ENCODE data around the gene ADAMTSL5. TPM values are rescaled to one million over a fixed set of nuclear protein-coding genes. Genes with fewer than 3 reads are reported as not detected.

ADAMTSL5 gene
- total RNA-seq, 2 donors from 2014 or later = 18.9 to 25.0 TPM

- no peak for ATAC-seq
- intact Hi-C loops (cut with DNase I) = no loop called here
- DNase-seq = no peak
Measured at GRCh38 chr19:1516395-1516753, 3.6 kb upstream of the ADAMTSL5 start.

- intact Hi-C loops (cut with DNase I) = no loop called here
- ATAC-seq (no peak), DNase-seq (no peak)
Measured at GRCh38 chr19:1514986-1515721, 2.3 kb upstream of the ADAMTSL5 start.

DNA sequence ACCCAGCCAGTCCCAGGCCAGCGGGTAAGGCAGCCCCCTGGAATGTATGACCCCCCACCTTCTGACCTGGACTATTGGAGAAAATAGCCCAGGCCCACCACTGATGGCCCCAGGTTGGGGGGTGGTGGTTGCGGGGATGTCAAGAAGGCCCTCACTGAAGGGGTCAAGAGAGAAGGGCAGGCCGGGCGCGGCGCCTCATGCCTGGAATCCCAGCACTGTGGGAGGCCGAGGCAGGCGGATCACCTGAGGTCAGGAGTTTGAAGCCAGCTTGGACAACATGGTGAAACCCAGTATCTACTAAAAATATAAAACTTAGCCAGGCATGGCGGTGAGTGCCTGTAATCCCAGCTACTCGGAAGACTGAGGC lies 1.5 kb upstream of the ADAMTSL5 start:
- DNase-seq = no peak
- no peak for ATAC-seq
- intact Hi-C loops (cut with DNase I) = no loop called here

DNA sequence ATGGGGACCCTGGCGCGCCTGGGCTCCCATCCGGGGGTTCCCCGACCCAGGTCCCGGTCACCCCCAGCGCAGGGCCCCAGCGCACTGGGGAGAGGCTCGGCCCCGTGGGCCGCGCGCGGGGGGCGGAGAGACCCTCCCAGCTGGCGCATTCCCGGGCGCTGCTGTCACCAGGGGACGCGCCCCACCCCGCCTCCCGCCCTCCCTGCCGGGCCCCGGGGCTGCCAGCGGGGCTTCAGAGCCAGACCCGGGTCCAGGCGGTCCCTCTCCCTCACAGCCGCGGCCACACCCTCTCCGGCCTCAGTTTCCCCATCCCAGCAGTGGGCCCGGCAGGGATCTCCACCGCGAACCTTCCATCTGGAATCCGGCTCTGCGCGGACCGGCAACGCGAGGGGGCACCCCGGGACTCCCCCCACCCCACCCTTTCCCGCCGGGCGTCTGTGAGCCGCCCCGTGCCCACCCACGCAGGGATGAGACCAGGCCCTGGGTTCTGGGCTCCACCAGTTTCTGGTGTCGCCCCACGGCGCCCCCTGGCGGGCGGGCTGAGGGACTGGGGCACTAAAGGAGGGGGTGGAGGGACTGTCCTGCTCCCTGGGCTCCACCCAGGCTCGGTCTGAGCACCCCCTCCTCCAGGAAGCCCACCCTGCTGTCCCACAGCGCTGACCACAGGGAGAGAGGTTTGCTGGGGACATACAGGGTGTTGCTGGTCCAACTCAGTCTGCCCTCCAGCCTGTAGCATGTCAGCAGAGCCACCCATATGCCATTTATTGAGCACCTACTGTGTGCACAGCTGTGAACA lies 878 bp upstream of the ADAMTSL5 start:
- intact Hi-C loops (cut with DNase I) = no loop called here
- DNase-seq (peak; percentile 53), ATAC-seq (peak; percentile 45 to 62)

- intact Hi-C loops (cut with DNase I) = no loop called here
- no peak for ATAC-seq
- DNase-seq = no peak
Measured at GRCh38 chr19:1511318-1512317, 1.2 kb downstream of the ADAMTSL5 start.

DNA sequence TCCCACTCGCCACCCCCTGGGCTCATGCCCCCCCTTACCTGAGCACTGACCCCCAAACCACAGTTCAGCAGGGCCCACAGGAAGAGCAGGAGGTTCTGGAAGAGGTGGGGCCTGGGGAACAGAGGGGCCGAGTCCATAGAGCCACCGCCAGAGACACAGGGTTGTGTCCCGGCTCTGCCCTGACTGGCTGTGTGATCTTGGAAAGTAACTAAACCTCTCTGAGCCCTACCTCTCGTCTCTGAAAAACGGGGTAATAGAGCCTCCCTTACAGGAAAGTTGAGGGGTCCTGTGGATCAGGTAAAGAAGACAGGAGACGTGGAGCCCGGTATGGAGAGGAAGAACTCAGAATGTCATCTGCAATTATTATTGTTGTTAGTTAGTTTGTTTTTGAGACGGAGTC lies 2.0 kb downstream of the ADAMTSL5 start:
- intact Hi-C loops (cut with DNase I) = no loop called here
- no peak for DNase-seq
- no peak for ATAC-seq

- ATAC-seq (no peak), DNase-seq (no peak)
- intact Hi-C loops (cut with DNase I) = no loop called here
Measured at GRCh38 chr19:1510442-1510806, 2.4 kb downstream of the ADAMTSL5 start.

- ATAC-seq (no peak), DNase-seq (peak; percentile 12)
- intact Hi-C loops (cut with DNase I) = no loop called here
Measured at GRCh38 chr19:1509602-1510441, 3.0 kb downstream of the ADAMTSL5 start.

GRCh38 chr19:1508507-1508856 lies 4.3 kb downstream of the ADAMTSL5 start:
- ATAC-seq = no peak
- DNase-seq = no peak
- intact Hi-C loops (cut with DNase I) = no loop called here

- peak; percentile 91 to 93 for ATAC-seq
- intact Hi-C loops (cut with DNase I) = no loop called here
- DNase-seq = peak; percentile 95
Measured at GRCh38 chr19:1507763-1508506, 4.9 kb downstream of the ADAMTSL5 start.

DNA sequence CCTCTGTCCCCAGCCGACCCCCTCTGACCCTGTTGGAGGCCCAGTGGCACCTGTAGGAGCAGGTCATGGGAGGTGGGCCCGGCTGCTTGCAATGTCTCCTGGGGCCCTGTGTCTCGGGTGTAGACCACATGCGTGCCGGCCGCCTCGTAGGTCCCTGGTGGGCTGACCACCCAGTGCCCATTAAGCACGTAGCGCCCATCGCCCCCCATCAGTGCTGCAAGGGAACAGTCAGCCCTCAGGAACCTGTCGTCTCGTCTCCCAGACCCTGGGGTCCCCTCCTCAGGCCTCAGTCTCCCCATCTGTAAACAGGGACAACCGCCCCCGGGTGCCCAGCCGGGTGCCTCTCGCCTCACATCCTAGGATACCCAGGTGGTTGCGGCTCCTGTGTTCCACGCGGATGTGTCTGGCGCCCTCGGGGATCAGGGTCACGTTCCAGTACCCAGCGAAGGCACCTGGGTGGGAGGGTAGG lies 5.6 kb downstream of the ADAMTSL5 start:
- DNase-seq = no peak
- intact Hi-C loops (cut with DNase I) = no loop called here
- no peak for ATAC-seq

DNA sequence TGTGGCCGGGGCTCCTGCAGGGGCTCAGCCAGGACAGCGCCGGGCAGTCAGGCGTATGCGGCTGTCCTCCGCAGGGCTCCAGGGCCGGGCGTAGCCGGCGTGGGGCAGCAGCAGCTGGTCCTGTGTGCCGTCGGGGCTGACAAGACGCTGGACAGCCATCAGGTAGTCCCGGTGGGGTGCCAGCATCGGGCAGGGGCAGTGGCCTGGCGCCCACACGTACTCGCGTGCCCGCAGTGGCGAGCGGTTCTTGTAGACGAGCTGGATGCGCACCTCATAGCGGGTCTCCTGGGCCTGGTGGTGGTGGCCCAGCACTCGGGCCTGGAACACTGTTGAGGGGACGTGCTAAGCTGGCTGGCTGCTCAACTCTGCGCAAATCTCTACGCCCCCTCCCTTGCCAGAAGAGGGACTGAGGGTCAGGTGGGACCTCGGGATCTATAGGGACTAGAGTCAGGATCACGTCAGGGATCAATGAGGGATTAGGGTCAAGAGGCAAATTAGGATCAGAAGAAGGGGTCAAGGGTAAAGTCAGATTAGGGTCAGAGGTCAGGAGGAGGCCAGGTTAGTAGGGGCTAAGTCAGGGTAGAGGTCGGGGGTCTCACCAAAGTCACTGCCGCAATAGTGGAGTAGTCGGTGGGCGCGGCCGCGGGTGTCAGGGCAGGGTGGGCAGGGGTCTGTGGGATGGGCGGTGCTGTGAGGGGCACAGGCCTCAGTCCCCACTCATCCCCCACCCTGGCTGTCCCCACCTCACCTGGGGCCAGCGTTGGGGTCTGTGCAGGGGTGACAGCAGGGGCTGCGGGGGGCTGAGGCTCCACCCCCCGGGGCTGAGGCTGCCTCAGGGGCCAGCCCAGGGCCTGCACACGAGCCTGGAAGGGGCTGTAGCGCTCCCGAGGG lies 6.6 kb downstream of the ADAMTSL5 start:
- intact Hi-C loops (cut with DNase I) = no loop called here
- no peak for ATAC-seq
- no peak for DNase-seq

GRCh38 chr19:1505012-1505411 lies 7.8 kb downstream of the ADAMTSL5 start:
- ATAC-seq = no peak
- intact Hi-C loops (cut with DNase I) = no loop called here
- no peak for DNase-seq

DNA sequence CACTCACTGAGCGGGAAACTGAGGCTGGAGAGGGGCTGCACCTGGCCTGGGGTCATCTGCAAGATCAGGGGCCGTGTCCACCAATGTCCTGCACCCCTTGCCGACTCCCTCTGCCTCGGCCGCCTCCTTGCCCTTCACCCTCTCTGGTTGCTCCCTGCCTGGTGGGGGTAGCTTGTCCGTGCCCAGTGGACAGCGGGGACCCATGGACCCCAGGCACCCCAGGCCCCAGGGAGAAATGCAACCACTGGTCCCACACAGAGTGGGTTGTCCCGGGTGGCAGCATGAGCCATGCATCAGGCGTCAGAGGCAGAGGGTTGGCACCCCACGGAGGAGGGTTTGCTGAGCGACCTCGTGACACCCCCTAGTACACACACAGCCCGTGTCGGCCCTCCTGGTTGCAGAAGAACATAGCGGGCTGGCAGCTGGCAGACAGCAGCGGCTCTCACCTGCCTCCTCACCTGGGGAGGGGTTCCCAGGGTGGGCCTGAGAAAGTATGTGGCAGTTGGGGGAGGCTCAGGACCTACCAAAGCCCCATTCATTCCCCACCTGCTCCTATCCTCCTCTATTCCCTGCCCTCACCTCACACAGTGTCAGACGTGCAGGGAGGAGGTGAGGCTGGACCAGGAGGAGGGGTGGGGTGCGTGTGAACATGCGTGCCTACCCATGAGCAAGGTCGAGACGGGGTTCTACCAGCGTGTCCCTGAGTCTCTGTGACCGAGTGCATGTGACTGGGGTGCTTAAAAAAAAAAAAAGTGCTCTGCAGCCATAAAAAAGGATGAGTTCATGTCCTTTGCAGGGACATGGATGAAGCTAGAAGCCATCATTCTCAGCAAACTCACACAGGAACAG lies 8.7 kb downstream of the ADAMTSL5 start:
- no peak for DNase-seq
- intact Hi-C loops (cut with DNase I) = no loop called here
- ATAC-seq = no peak

- no peak for ATAC-seq
- intact Hi-C loops (cut with DNase I) = no loop called here
- peak; percentile 66 for DNase-seq
Measured at GRCh38 chr19:1503089-1503924, 9.5 kb downstream of the ADAMTSL5 start.
